Activated naive CD4-positive, alpha-beta T cell treated with anti-CD3 and anti-CD28 coated beads, Interleukin-2, amount 50 U/mL, for 24 hours (primary cell): ENCODE data around the gene BAG3.
A peak's percentile ranks its signal among the peaks of the same experiment; 100 is the strongest.
"Not testable (repeated sequence)": the region's sequence is repeated elsewhere in the genome, so short reads cannot be mapped to it uniquely, and the experiment has no call there.

Experiments used
- H3K27ac Mint-ChIP-seq: one replicate; pipeline ENCODE4 v1.8.0; 2021; ENCODE audit warnings: mild to moderate bottlenecking, mixed read lengths
- H3K27me3 Mint-ChIP-seq: one replicate; pipeline ENCODE4 v1.8.0; 2021; ENCODE audit warnings: mixed read lengths
- H3K36me3 Mint-ChIP-seq: one replicate; pipeline ENCODE4 v1.8.0; 2021; ENCODE audit warnings: mixed read lengths
- H3K4me1 Mint-ChIP-seq: one replicate; pipeline ENCODE4 v1.8.0; 2021; ENCODE audit warnings: mixed read lengths
- H3K4me3 Mint-ChIP-seq: one replicate; pipeline ENCODE4 v1.8.0; 2021; ENCODE audit warnings: mild to moderate bottlenecking, mixed read lengths
- H3K9me3 Mint-ChIP-seq: one replicate; pipeline ENCODE4 v1.8.0; 2021; ENCODE audit warnings: mixed read lengths

Gene BAG3

DNA sequence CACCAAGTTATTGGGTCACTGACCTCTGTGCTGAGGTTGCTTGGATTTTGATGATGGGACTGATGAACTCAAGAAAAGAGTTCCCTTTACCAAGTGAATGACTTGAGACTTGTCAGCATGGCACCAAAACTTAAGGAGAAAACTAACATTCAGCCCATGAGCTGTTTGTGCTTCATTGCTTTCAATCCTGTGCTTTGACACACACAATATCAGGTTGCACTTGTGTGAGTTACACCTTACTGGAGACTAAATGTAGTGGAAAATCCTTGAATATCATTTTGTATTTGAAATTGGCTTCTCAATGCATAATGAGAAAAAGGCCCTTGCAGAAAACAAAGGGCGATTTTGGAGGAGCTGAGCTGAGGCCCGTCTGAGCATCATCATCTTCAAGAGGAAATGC is 2.7 kb downstream of the BAG3 start:
- Mint-ChIP-seq H3K36me3 (no peaks in the 10 kb centered on the region), H3K4me3 (peak overlapping the region; percentile 92), H3K4me1 (peaks cover 68% of the 10 kb centered on the region), H3K27me3 (no peaks in the 10 kb centered on the region), H3K27ac (peak overlapping the region; percentile 76), H3K9me3 (no peaks in the 10 kb centered on the region)

DNA sequence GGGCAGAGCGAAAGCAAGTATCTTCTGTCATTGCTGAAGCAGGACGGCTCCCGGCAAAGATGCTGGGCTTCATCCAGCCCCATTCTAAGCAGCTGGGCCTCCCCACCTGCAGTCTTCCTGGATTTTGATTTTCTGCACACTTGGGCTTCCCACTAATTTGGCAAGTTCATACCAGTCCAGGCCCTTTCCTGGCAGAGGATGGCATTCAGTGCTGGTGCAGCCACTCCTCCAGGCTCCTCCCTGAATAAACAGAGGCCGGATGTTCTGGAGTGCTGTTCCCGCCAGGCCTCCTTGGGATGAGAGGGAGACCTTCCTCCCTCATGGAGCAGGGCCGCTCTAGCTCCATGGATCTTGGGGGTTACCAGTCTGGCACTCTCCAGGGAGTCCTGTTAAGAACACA is 3.4 kb downstream of the BAG3 start:
- H3K4me3 Mint-ChIP-seq, result peak overlapping the region; percentile 92
- H3K36me3 Mint-ChIP-seq, result no peaks in the 10 kb centered on the region
- peak overlapping the region; percentile 76 for H3K27ac Mint-ChIP-seq
- H3K4me1 Mint-ChIP-seq, result peaks cover 74% of the 10 kb centered on the region
- H3K9me3 Mint-ChIP-seq, result no peaks in the 10 kb centered on the region
- no peaks in the 10 kb centered on the region for H3K27me3 Mint-ChIP-seq

DNA sequence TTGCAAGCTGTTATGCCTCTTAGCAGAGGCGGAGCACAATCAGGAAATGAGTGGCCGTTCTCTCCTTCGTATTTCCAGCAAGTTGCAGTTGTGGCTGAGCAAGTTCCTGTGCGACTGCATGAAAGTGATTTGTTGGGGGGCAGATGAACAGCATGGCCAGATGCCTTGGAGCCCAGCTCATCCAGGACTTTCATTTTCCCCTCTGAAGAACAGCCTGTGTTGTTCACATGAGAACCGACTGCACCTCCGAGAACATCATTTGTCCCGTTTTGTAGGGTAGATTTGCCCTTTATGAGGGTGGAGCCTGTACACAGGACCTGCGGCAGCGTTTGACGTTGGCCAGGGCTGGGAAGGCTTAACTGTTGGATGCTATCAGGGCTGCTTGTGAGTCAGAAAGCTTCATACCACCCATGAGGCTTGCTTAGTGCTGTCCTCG is 4.4 kb downstream of the BAG3 start:
- H3K27ac Mint-ChIP-seq, result peak overlapping the region; percentile 76
- H3K4me3 Mint-ChIP-seq, result peak overlapping the region; percentile 92
- H3K4me1 Mint-ChIP-seq, result peaks cover 73% of the 10 kb centered on the region
- no peaks in the 10 kb centered on the region for H3K9me3 Mint-ChIP-seq
- no peaks in the 10 kb centered on the region for H3K36me3 Mint-ChIP-seq
- no peaks in the 10 kb centered on the region for H3K27me3 Mint-ChIP-seq

DNA sequence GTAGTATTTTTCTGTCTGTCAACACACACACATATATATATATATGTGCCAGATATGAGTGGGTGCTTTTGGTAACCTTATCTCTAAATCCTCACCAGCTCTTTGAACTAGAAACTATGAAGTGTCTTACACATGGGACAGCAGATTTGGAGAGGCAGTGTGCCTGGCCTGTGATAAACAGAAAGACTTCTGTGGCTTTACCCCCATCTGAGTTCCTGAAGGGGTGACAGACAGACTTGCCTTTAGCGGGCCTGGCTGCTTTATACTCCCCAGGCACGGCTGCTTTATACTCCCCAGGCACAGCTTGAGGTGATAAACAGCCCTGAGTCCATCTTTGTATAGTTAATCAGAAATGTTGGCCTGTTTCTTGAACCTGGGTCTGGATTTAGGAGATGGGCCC is 5.6 kb downstream of the BAG3 start:
- Mint-ChIP-seq H3K27me3 (no peaks in the 10 kb centered on the region), H3K4me3 (peak overlapping the region; percentile 23), H3K27ac (peak overlapping the region; percentile 86)

DNA sequence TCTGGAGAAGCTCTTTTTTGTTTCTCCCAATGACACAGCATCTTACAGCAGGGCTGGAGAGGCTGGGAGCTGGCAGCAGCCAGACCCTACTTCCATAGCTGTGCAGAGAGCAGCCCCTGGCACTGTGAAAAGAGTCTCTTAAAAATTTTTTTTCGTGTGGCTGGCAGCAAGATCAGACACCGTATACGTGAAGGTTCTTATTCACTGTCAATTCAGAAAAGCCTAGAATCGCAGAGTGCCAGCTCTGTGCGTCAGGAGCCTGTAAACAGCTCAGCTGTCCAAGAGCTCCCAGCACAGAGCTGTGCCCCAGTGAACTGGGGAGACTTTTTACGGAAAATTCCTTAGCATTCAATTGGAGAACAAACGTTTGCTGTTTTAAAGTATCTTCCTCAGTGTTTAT is 6.5 kb downstream of the BAG3 start:
- peaks cover 85% of the 10 kb centered on the region for H3K4me1 Mint-ChIP-seq
- H3K4me3 Mint-ChIP-seq, result no peak overlapping the region
- H3K27ac Mint-ChIP-seq, result no peak overlapping the region
- H3K9me3 Mint-ChIP-seq, result no peaks in the 10 kb centered on the region
- no peaks in the 10 kb centered on the region for H3K36me3 Mint-ChIP-seq
- no peaks in the 10 kb centered on the region for H3K27me3 Mint-ChIP-seq

More for the DNA sequence above, 5.6 kb downstream of the BAG3 start:
- H3K36me3 Mint-ChIP-seq, result no peaks in the 10 kb centered on the region
- H3K9me3 Mint-ChIP-seq, result no peaks in the 10 kb centered on the region
- peaks cover 81% of the 10 kb centered on the region for H3K4me1 Mint-ChIP-seq

DNA sequence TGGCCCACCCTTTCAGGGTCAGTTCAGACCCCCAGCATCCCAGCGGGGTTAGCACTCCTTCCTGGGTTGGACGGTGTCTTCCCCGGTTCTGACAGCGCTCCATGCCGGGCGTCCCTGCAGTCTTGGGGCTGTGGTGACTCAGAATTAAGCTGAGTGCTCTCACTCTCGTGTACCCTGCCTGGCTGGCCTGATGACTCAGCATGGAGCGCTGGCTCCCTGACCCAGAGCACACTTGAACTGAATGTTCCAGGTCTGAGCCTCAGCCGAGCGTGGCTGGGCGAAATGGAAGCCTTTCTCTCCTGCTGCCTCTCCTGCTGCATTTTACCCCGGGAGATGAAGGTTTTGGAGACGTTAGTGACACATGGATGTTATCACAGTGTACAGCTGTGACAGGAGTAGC is 7.1 kb downstream of the BAG3 start:
- H3K4me1 Mint-ChIP-seq, result peaks cover 87% of the 10 kb centered on the region
- H3K9me3 Mint-ChIP-seq, result no peaks in the 10 kb centered on the region
- no peaks in the 10 kb centered on the region for H3K27me3 Mint-ChIP-seq
- H3K36me3 Mint-ChIP-seq, result no peaks in the 10 kb centered on the region
- peak overlapping the region; percentile 57 for H3K27ac Mint-ChIP-seq
- no peak overlapping the region for H3K4me3 Mint-ChIP-seq

DNA sequence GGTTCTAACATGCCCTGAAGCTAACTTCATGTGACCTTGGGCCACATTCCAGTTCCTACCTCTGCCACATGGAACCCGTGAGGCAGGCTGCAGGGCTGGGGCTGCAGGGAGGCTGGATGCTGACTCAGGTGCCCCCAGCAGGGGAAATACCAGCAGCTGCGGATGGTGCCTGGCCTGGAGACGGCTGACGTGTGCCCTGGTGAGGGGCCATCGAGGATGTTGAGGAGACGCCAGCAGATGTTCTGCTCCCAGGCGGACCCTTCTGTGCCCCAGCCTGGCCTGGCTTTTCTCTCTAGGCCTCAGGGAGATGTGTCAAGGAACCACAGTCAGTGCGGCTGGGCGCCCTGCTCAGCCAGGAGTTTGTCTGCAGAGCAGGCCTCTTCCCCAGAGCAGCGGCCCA is 8.8 kb downstream of the BAG3 start:
- Mint-ChIP-seq H3K27me3 (no peaks in the 10 kb centered on the region), H3K36me3 (no peaks in the 10 kb centered on the region), H3K27ac (no peak overlapping the region), H3K4me3 (no peak overlapping the region), H3K9me3 (no peaks in the 10 kb centered on the region), H3K4me1 (peaks cover 86% of the 10 kb centered on the region)

DNA sequence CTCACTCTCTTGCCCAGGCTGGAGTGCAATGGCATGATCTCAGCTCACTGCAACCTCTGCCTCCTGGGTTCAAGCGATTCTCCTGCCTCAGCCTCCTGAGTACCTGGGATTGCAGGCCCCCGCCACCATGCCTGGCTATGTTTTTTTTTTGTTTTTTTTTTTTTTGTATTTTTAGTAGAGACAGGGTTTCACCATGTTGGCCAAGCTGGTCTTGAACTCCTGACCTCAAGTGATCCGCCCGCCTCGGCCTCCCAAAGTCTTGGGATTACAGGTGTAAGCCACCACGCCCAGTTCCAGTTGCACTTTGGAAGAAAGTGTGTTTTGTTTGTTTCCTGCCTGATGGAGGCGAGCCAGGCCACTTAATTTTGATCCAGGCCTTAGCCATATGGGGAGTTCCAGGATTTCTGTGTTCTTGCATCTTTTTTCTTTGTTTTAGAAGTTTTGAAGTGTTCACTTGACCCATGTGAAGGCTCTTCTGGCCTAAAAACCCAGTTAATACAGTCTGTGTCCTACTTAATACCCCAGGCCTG is 11.0 kb downstream of the BAG3 start:
- H3K27me3 Mint-ChIP-seq, H3K9me3 Mint-ChIP-seq, H3K36me3 Mint-ChIP-seq: not testable (repeated sequence)
- peaks cover 78% of the 10 kb centered on the region for H3K4me1 Mint-ChIP-seq
- H3K27ac Mint-ChIP-seq, result peak overlapping the region; percentile 72
- H3K4me3 Mint-ChIP-seq, result peak overlapping the region; percentile 23

DNA sequence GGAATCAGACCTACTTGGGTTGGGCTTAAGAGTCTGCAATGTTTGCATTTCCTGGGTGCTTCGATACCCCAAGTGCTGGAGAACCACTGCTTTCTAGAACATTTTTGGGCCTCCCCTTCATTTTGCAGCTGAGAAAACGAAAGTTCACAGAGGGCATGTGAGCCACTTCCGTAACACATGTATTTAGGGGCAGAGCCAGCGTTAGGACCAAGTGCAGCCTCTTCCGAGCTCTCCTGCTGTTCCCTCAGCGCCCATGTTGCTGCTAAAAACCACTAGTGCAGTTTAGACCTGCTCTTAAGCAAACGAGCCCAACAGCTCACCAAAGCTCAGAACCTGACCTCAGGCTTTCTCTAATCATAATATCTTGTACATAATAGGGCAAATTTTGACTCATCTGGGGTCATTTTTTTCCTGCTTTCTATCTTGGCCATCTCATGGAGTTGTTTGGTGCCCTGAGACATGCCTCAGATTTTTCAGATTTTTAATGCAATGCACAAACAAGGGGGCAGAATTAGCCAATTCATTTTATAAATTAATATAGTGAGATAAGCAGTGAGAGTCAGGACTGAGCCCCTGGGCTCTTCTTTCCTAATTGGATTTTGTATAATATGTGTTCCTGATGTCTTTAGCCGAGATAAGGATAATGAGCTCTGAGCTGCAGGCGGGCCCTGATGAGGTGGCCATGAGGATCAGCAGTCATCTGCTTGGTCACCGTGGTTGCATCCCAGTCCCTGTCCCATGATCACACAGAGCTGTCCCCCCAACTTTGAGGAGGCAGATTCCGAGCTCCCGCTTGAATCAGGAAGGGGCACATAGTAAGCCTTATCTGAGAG is 12.9 kb downstream of the BAG3 start:
- peak overlapping the region; percentile 63 for H3K4me3 Mint-ChIP-seq
- peak overlapping the region; percentile 86 for H3K27ac Mint-ChIP-seq
- H3K27me3 Mint-ChIP-seq, result no peaks in the 10 kb centered on the region
- no peaks in the 10 kb centered on the region for H3K36me3 Mint-ChIP-seq
- H3K4me1 Mint-ChIP-seq, result peaks cover 80% of the 10 kb centered on the region
- no peaks in the 10 kb centered on the region for H3K9me3 Mint-ChIP-seq

DNA sequence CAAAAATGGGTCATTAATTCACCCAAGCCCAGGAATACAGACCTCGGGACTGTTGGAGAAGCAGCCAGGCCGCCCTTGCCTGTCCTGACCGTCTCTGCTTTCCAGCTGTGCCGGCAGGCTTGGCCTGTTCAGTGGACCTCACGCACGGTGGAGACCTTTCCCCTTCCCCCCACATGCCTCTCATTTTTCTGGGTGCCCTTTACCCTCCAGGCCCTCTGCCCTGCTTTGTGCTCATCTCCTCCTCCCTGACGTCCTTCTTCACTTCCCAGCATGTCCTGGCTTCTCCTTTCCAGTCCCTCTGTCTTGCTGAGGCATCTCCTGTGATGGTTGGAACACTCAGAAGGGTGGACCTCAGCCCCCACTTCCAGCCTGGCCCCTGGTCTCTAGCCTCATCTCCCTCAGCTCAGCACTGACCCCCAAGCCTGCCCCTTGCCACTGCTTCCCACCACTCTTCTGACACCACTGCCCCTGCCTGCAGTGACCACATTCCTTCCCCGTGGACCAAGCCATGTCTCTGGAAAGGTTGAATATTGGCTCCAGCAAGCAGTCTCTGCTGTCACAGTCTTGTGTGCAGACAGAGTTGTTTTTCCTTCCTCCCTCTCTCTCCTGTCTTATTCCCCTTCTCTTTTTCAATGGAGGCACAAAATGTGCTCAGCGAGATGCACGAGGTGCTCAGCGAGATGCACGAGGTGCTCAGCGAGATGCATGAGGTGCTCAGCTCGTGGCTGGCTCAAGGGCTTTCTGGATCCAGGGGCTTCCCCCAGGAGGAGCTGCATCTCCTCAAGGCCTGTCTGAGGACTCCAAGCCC is 14.9 kb downstream of the BAG3 start:
- peaks cover 70% of the 10 kb centered on the region for H3K4me1 Mint-ChIP-seq
- H3K27me3 Mint-ChIP-seq, result no peaks in the 10 kb centered on the region
- peak overlapping the region; percentile 90 for H3K27ac Mint-ChIP-seq
- H3K36me3 Mint-ChIP-seq, result no peaks in the 10 kb centered on the region
- no peak overlapping the region for H3K4me3 Mint-ChIP-seq
- H3K9me3 Mint-ChIP-seq, result no peaks in the 10 kb centered on the region

DNA sequence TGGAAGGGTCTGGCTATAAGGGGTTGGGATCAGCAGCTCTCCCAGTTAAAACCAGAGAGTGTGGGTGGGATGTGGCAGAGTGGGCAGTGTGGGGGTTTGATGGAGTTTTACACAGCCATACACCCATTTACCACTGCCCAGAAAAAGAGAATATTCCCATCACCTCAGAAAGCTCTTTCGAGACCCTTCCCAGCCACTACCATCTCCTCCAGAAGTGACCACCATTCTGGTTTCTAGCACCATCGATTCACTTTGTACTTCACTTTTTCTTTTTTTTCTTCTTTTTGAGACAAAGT is 15.5 kb downstream of the BAG3 start:
- Mint-ChIP-seq H3K4me3 (no peak overlapping the region), H3K4me1 (peaks cover 64% of the 10 kb centered on the region), H3K27ac (peak overlapping the region; percentile 90)

DNA sequence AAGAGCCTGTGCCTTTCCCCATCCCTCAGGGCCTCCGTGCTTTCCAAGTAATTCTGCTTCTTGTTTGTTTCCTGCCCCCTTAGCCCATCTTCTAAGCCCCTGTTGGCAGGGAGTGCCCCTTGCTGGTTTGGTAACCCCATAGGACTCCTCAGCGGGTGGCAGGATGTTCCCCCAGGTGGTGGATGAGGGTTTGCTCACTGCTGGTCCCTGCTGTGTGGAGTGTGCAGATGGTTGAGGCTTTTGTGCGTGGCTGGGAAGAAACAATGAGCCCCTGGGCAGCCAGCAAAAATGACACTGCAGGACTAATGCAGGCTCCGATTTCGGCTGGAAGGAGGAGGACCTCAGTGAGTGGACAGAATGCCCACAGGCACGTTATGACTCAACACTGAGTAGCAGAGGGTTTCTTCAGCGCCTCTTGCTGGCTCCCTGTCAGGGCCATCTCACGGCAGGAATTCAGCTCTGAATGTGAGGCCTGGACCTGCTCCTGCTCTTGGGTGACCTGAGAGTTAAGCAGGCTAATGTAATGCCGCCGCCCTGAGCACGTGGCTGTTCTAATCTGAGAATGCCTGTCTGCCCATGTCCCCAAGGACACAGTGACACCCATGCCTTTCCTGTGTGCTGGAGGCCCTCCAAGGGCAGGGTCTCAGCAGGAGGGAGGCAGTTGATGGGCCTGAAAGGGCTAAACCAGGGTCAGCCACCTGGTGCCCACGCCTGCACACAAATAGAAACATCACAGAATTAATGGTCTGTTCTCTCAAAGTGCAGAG is 16.6 kb downstream of the BAG3 start:
- peak overlapping the region; percentile 30 for H3K27ac Mint-ChIP-seq
- peaks cover 3% of the 10 kb centered on the region for H3K36me3 Mint-ChIP-seq
- no peak overlapping the region for H3K4me3 Mint-ChIP-seq
- H3K27me3 Mint-ChIP-seq, result no peaks in the 10 kb centered on the region
- peaks cover 55% of the 10 kb centered on the region for H3K4me1 Mint-ChIP-seq
- H3K9me3 Mint-ChIP-seq, result no peaks in the 10 kb centered on the region

More for the DNA sequence above, 15.5 kb downstream of the BAG3 start:
- Mint-ChIP-seq H3K27me3 (no peaks in the 10 kb centered on the region), H3K9me3 (no peaks in the 10 kb centered on the region), H3K36me3 (no peaks in the 10 kb centered on the region)

DNA sequence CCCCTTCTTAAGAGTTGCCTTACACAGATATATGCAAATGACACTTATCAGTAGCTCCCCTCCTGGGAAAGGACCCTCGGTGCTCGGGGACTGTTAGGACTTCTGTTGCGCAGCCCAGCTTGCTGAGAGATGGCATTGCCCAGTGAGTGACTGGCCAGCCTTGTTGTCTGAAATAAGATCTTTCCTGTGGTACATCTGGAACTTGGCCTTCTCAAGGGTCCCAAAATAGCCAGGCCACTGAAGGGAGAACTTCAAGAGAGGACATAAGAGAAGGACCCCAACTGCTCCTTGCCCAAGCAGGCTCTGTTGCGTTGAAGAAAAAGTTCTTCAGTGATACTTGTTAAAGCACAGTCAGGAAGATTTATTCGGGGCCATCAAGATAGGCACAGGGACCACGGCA is 17.3 kb downstream of the BAG3 start:
- H3K27me3 Mint-ChIP-seq, result no peaks in the 10 kb centered on the region
- no peaks in the 10 kb centered on the region for H3K9me3 Mint-ChIP-seq
- H3K4me1 Mint-ChIP-seq, result peaks cover 48% of the 10 kb centered on the region
- no peak overlapping the region for H3K4me3 Mint-ChIP-seq
- H3K36me3 Mint-ChIP-seq, result peaks cover 7% of the 10 kb centered on the region
- H3K27ac Mint-ChIP-seq, result peak overlapping the region; percentile 79

DNA sequence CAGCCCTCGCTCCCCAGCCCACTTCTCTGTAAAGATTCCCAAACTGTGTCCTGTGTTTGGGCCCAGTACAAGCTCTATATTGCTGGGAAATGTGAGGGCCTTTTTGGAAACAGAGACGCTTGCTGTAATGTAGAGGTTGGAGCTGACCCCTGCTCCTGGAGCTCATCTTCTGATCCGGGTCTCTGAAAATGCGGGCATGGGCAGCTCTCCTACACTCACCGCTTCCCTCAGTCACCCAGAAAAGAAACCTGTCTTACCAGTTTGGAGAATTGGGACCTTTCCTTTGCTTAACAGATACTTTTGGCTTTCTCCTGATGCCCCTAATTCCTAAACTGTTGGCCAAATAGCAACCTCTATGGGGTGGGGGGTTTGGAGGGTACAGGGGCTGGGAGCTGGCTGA is 18.2 kb downstream of the BAG3 start:
- no peak overlapping the region for H3K4me3 Mint-ChIP-seq
- peaks cover 39% of the 10 kb centered on the region for H3K4me1 Mint-ChIP-seq
- H3K9me3 Mint-ChIP-seq, result no peaks in the 10 kb centered on the region
- peaks cover 7% of the 10 kb centered on the region for H3K36me3 Mint-ChIP-seq
- H3K27ac Mint-ChIP-seq, result peak overlapping the region; percentile 51
- H3K27me3 Mint-ChIP-seq, result no peaks in the 10 kb centered on the region

DNA sequence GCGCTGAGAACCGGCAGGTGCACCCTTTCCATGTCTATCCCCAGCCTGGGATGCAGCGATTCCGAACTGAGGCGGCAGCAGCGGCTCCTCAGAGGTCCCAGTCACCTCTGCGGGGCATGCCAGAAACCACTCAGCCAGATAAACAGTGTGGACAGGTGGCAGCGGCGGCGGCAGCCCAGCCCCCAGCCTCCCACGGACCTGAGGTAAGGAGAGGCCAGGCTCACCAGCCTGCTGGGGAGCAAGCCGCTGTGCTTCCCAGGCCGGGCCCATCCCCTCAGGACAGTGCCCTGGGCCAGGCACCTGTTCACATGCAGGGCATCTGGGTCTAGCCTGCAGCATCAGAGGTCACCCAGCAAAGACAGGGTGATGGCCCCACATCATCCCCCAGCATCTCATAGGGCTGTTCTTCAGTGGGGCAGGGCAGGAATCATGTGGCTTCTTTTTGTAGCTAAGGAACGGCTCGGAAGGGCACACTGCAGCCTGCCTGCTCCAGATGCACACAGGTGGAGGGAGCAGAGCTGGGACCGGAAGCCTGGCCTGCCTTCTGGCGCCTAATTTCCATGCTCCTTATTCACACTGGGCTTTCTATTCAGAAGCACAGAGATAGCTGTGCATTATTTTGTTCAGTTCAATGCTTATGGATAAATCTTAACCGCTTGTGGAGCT is 18.9 kb downstream of the BAG3 start:
- H3K27ac Mint-ChIP-seq, result no peak overlapping the region
- peaks cover 7% of the 10 kb centered on the region for H3K36me3 Mint-ChIP-seq
- H3K9me3 Mint-ChIP-seq, result no peaks in the 10 kb centered on the region

More for the DNA sequence above, 18.9 kb downstream of the BAG3 start:
- peaks cover 33% of the 10 kb centered on the region for H3K4me1 Mint-ChIP-seq
- H3K4me3 Mint-ChIP-seq, result no peak overlapping the region
- no peaks in the 10 kb centered on the region for H3K27me3 Mint-ChIP-seq
